HEK293 (cell line): Measurements from ENCODE around the gene ZBED1.

ENCODE experiments used
- BCL11B ChIP-seq: fragments of 450-650 bp; formaldehyde crosslinking; IDR thresholded peaks from 2 replicates; pipeline ENCODE4 v1.5.1; 2016; ENCODE audit warnings: low read depth, missing biosample characterization, missing genetic modification characterization
- FEZF1 ChIP-seq: fragments of 450-650 bp; formaldehyde crosslinking; IDR thresholded peaks from 2 replicates; pipeline ENCODE4 v1.5.1; 2016; ENCODE audit warnings: missing biosample characterization, missing genetic modification characterization
- GLI2 ChIP-seq: fragments of 450-650 bp; formaldehyde crosslinking; IDR thresholded peaks from 2 replicates; pipeline ENCODE4; 2017; ENCODE audit warnings: missing biosample characterization, missing genetic modification characterization, low read depth, borderline replicate concordance
- OVOL3 ChIP-seq: fragments of 450-650 bp; formaldehyde crosslinking; IDR thresholded peaks from 2 replicates; pipeline ENCODE4 v1.5.1; 2016; ENCODE audit warnings: missing biosample characterization, missing genetic modification characterization
- ZBTB7A ChIP-seq: fragments of 450-650 bp; formaldehyde crosslinking; IDR thresholded peaks from 2 replicates; pipeline ENCODE4 v1.5.1; 2016; ENCODE audit warnings: low read depth, missing biosample characterization, missing genetic modification characterization
- ZBTB8A ChIP-seq: fragments of 450-650 bp; formaldehyde crosslinking; IDR thresholded peaks from 2 replicates; pipeline ENCODE4 v1.5.1; 2016; ENCODE audit warnings: missing biosample characterization, missing genetic modification characterization
- ZFHX2 ChIP-seq: fragments of 450-650 bp; formaldehyde crosslinking; conservative IDR thresholded peaks from 2 replicates; pipeline ENCODE4 v1.5.1; 2016; ENCODE audit warnings: missing biosample characterization, missing genetic modification characterization
- ZNF10 ChIP-seq: fragments of 450-650 bp; formaldehyde crosslinking; IDR thresholded peaks from 2 replicates; pipeline ENCODE4 v1.5.1; 2017; ENCODE audit warnings: missing biosample characterization, missing genetic modification characterization
- ZNF221 ChIP-seq: fragments of 450-650 bp; formaldehyde crosslinking; IDR thresholded peaks from 2 replicates; pipeline ENCODE4 v1.5.1; 2017; ENCODE audit warnings: missing biosample characterization, missing genetic modification characterization, borderline replicate concordance
- ZNF274 ChIP-seq, 2 experiments: fragments of 200-500 bp in 1 of 2; fragments of 450-650 bp in 1 of 2; sonication (Bioruptor generic) in 1 of 2; formaldehyde crosslinking in 1 of 2; IDR thresholded peaks; 2 replicates each; pipeline versions ENCODE4 v1.5.1 to v1.6.1; 2014 to 2016; ENCODE audit warnings: borderline replicate concordance in 1 of 2, inconsistent platforms in 1 of 2, low read length in 1 of 2, missing biosample characterization in 1 of 2, missing genetic modification characterization in 1 of 2
- ZNF37A ChIP-seq: fragments of 450-650 bp; IDR thresholded peaks from 2 replicates; pipeline ENCODE4 v1.5.1; 2018; ENCODE audit warnings: missing biosample characterization, missing genetic modification characterization
- ZNF394 ChIP-seq: fragments of 450-650 bp; formaldehyde crosslinking; IDR thresholded peaks from 2 replicates; pipeline ENCODE4 v1.5.1; 2016; ENCODE audit warnings: missing biosample characterization, missing genetic modification characterization, mild to moderate bottlenecking, moderate library complexity, borderline replicate concordance
- ZNF426 ChIP-seq: fragments of 450-650 bp; formaldehyde crosslinking; IDR thresholded peaks from 2 replicates; pipeline ENCODE4 v1.5.1; 2017; ENCODE audit warnings: missing biosample characterization, missing genetic modification characterization, mild to moderate bottlenecking, inconsistent platforms, moderate library complexity
- ZNF433 ChIP-seq: fragments of 450-650 bp; formaldehyde crosslinking; IDR thresholded peaks from 2 replicates; pipeline ENCODE4 v1.5.1; 2016; ENCODE audit warnings: missing biosample characterization, missing genetic modification characterization, low read depth
- ZNF510 ChIP-seq: fragments of 450-650 bp; formaldehyde crosslinking; IDR thresholded peaks from 2 replicates; pipeline ENCODE4 v1.5.1; 2018; ENCODE audit warnings: mild to moderate bottlenecking, missing genetic modification characterization, missing biosample characterization; ENCODE audit not compliant: insufficient replicate concordance
- ZNF549 ChIP-seq: fragments of 450-650 bp; IDR thresholded peaks from 2 replicates; pipeline ENCODE4 v1.5.1; 2018; ENCODE audit warnings: missing biosample characterization, missing genetic modification characterization, mild to moderate bottlenecking, inconsistent platforms, moderate library complexity
- ZNF560 ChIP-seq: fragments of 450-650 bp; formaldehyde crosslinking; IDR thresholded peaks from 2 replicates; pipeline ENCODE4 v1.5.1; 2017; ENCODE audit warnings: missing biosample characterization, missing genetic modification characterization, borderline replicate concordance
- ZNF623 ChIP-seq: fragments of 450-650 bp; formaldehyde crosslinking; IDR thresholded peaks from 2 replicates; pipeline ENCODE4 v1.5.1; 2016; ENCODE audit warnings: missing biosample characterization, missing genetic modification characterization
- ZNF629 ChIP-seq: fragments of 450-650 bp; formaldehyde crosslinking; IDR thresholded peaks from 2 replicates; pipeline ENCODE4 v1.5.1; 2017; ENCODE audit warnings: missing biosample characterization, missing genetic modification characterization
- ZNF664 ChIP-seq: fragments of 450-650 bp; formaldehyde crosslinking; IDR thresholded peaks from 2 replicates; pipeline ENCODE4 v1.5.1; 2016; ENCODE audit warnings: missing biosample characterization, missing genetic modification characterization
- ZNF707 ChIP-seq: fragments of 450-650 bp; formaldehyde crosslinking; IDR thresholded peaks from 2 replicates; pipeline ENCODE4 v1.5.1; 2016; ENCODE audit warnings: missing biosample characterization, missing genetic modification characterization
- ZNF768 ChIP-seq: fragments of 450-650 bp; formaldehyde crosslinking; IDR thresholded peaks from 2 replicates; pipeline ENCODE4 v1.5.1; 2018; ENCODE audit warnings: missing biosample characterization, mild to moderate bottlenecking, missing genetic modification characterization
- ZNF785 ChIP-seq: fragments of 450-650 bp; formaldehyde crosslinking; IDR thresholded peaks from 2 replicates; pipeline ENCODE4 v1.5.1; 2016; ENCODE audit warnings: missing biosample characterization, missing genetic modification characterization
- ZXDB ChIP-seq: fragments of 450-650 bp; formaldehyde crosslinking; IDR thresholded peaks from 2 replicates; pipeline ENCODE4 v1.5.1; 2016; ENCODE audit warnings: missing biosample characterization, missing genetic modification characterization
- TF ChIP-seq, protein P1 (sequence below): fragments of 450-650 bp; formaldehyde crosslinking; IDR thresholded peaks from 2 replicates; pipeline ENCODE4 v1.5.1; 2016; ENCODE audit warnings: missing biosample characterization, missing genetic modification characterization
- TF ChIP-seq, protein P2 (sequence below): fragments of 450-650 bp; formaldehyde crosslinking; IDR thresholded peaks from 2 replicates; pipeline ENCODE4 v1.5.1; 2016; ENCODE audit warnings: missing biosample characterization, missing genetic modification characterization
- TF ChIP-seq, protein P3 (sequence below): fragments of 450-650 bp; formaldehyde crosslinking; IDR thresholded peaks from 2 replicates; pipeline ENCODE4; 2016; ENCODE audit warnings: missing biosample characterization, missing genetic modification characterization
- TF ChIP-seq, protein P4 (sequence below): fragments of 450-650 bp; formaldehyde crosslinking; IDR thresholded peaks from 2 replicates; pipeline ENCODE4 v1.5.1; 2016; ENCODE audit warnings: missing biosample characterization, missing genetic modification characterization, borderline replicate concordance

The ZBED1 gene

DNA sequence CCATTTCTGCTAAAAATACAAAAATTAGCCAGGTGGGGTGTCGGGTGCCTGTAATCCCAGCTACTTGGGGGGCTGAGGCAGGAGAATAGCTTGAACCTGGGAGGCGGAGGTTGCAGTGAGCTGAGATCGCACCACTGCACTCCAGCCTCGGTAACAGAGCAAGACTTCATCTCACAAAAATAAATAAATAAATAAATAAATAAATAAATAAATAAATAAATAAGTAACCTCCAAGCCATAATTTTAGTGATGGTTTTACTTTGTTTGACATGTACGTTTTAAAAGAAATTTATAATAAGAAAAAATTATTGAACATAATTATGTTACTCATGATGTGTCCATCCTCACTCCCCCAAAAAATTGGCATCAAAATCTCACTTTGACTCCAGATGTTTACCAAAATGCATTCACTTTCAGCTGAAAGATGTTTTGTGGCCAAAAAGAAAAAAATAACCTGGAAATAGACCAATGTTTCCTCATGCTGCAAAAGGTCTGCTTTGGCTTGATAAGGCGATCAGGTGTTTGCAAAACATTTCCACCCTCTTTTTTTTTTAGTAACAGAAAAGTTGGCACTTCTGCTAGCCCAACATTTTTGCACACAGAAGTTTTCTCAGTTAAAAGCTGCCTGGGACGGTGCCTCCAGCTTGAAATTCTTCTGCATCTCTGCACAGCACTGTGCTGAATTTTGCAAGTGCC, 42.2 kb upstream of the ZBED1 start (continued):
- TF ChIP-seq, protein P1, sequence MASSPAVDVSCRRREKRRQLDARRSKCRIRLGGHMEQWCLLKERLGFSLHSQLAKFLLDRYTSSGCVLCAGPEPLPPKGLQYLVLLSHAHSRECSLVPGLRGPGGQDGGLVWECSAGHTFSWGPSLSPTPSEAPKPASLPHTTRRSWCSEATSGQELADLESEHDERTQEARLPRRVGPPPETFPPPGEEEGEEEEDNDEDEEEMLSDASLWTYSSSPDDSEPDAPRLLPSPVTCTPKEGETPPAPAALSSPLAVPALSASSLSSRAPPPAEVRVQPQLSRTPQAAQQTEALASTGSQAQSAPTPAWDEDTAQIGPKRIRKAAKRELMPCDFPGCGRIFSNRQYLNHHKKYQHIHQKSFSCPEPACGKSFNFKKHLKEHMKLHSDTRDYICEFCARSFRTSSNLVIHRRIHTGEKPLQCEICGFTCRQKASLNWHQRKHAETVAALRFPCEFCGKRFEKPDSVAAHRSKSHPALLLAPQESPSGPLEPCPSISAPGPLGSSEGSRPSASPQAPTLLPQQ = no peak
- TF ChIP-seq BCL11B (no peak), ZNF510 (tag by site-specific recombination) (peak; percentile 89), ZNF433 (tag by site-specific recombination) (peak; percentile 74), ZNF623 (tag by site-specific recombination) (peak; percentile 74), ZXDB (tag by site-specific recombination) (peak; percentile 46; the same call in 1 of the 2 replicates), ZNF10 (tag by site-specific recombination) (no peak), ZNF768 (tag by site-specific recombination) (no peak), ZNF426 (tag by site-specific recombination) (peak; percentile 94), ZNF221 (tag by site-specific recombination) (no peak), ZNF394 (tag by site-specific recombination) (peak; percentile 91), ZNF664 (tag by site-specific recombination) (peak; percentile 67), FEZF1 (tag by site-specific recombination) (no peak), ZNF629 (tag by site-specific recombination) (0 out of 2 replicates have a peak, but pooled peaks have one; percentile 27), ZNF785 (tag by site-specific recombination) (no peak), ZNF274 (IDR thresholded peaks at IDR 0.05; ENCODE audit: low read length) (no peak), ZNF274 (tag by site-specific recombination; IDR thresholded peaks at IDR 0.05; ENCODE audit: borderline replicate concordance) (no peak), ZBTB7A (tag by site-specific recombination) (no peak), ZNF37A (tag by site-specific recombination) (no peak), ZNF707 (no peak), GLI2 (tag by site-specific recombination) (peak; percentile 33; the same call in 1 of the 2 replicates), ZNF560 (tag by site-specific recombination) (peak; percentile 29; the same call in 1 of the 2 replicates), ZBTB8A (tag by site-specific recombination) (peak; percentile 77), ZNF549 (tag by site-specific recombination) (no peak), OVOL3 (tag by site-specific recombination) (no peak), ZFHX2 (tag by site-specific recombination) (no peak)
- TF ChIP-seq, protein P2, sequence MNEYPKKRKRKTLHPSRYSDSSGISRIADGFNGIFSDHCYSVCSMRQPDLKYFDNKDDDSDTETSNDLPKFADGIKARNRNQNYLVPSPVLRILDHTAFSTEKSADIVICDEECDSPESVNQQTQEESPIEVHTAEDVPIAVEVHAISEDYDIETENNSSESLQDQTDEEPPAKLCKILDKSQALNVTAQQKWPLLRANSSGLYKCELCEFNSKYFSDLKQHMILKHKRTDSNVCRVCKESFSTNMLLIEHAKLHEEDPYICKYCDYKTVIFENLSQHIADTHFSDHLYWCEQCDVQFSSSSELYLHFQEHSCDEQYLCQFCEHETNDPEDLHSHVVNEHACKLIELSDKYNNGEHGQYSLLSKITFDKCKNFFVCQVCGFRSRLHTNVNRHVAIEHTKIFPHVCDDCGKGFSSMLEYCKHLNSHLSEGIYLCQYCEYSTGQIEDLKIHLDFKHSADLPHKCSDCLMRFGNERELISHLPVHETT = 0 out of 2 replicates have a peak, but pooled peaks have one; percentile 41
- TF ChIP-seq, protein P3, sequence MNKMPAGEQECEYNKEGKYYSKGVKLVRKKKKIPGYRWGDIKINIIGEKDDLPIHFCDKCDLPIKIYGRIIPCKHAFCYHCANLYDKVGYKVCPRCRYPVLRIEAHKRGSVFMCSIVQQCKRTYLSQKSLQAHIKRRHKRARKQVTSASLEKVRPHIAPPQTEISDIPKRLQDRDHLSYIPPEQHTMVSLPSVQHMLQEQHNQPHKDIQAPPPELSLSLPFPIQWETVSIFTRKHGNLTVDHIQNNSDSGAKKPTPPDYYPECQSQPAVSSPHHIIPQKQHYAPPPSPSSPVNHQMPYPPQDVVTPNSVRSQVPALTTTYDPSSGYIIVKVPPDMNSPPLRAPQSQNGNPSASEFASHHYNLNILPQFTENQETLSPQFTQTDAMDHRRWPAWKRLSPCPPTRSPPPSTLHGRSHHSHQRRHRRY (tag by site-specific recombination) = no peak
- TF ChIP-seq, protein P4, sequence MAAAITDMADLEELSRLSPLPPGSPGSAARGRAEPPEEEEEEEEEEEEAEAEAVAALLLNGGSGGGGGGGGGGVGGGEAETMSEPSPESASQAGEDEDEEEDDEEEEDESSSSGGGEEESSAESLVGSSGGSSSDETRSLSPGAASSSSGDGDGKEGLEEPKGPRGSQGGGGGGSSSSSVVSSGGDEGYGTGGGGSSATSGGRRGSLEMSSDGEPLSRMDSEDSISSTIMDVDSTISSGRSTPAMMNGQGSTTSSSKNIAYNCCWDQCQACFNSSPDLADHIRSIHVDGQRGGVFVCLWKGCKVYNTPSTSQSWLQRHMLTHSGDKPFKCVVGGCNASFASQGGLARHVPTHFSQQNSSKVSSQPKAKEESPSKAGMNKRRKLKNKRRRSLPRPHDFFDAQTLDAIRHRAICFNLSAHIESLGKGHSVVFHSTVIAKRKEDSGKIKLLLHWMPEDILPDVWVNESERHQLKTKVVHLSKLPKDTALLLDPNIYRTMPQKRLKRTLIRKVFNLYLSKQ = 0 out of 2 replicates have a peak, but pooled peaks have one; percentile 62
